Measurements from ENCODE around the gene PCGF5. TPM values are rescaled to one million over a fixed set of nuclear protein-coding genes. Genes with fewer than 3 reads are reported as not detected.
A peak's percentile ranks its signal among the peaks of the same experiment; 100 is the strongest.

The PCGF5 gene
- total RNA-seq, 1 experiment from 2014 or later, result 4.8 TPM

GRCh38 chr10:91200314-91201212, 19.9 kb upstream of the PCGF5 start:
- no peak for DNase-seq

GRCh38 chr10:91201213-91201996, 19.1 kb upstream of the PCGF5 start:
- no peak overlapping the region for H3K4me3 ChIP-seq (ENCODE audit: insufficient read depth, low read depth, low read length)
- no peaks in the 10 kb centered on the region for H3K36me3 ChIP-seq (replicated peaks; ENCODE audit: control insufficient read depth, insufficient read depth, low read length)
- no peaks in the 10 kb centered on the region for H3K27me3 ChIP-seq (ENCODE audit: control insufficient read depth, insufficient read depth, low read length)
- no peak for DNase-seq

More at GRCh38 chr10:91200314-91201212, 19.9 kb upstream of the PCGF5 start:
- Histone ChIP-seq H3K27me3 (ENCODE audit: control insufficient read depth, insufficient read depth, low read length) (no peaks in the 10 kb centered on the region), H3K4me3 (ENCODE audit: insufficient read depth, low read depth, low read length) (no peak overlapping the region), H3K36me3 (replicated peaks; ENCODE audit: control insufficient read depth, insufficient read depth, low read length) (no peaks in the 10 kb centered on the region)

GRCh38 chr10:91206427-91206826, 14.0 kb upstream of the PCGF5 start:
- H3K36me3 ChIP-seq (replicated peaks; ENCODE audit: control insufficient read depth, insufficient read depth, low read length), result no peaks in the 10 kb centered on the region
- no peak overlapping the region for H3K4me3 ChIP-seq (ENCODE audit: insufficient read depth, low read depth, low read length)
- DNase-seq, result peak; percentile 8
- no peaks in the 10 kb centered on the region for H3K27me3 ChIP-seq (ENCODE audit: control insufficient read depth, insufficient read depth, low read length)

- no peak overlapping the region for H3K4me3 ChIP-seq (ENCODE audit: insufficient read depth, low read depth, low read length)
- H3K36me3 ChIP-seq (replicated peaks; ENCODE audit: control insufficient read depth, insufficient read depth, low read length), result no peaks in the 10 kb centered on the region
- no peaks in the 10 kb centered on the region for H3K27me3 ChIP-seq (ENCODE audit: control insufficient read depth, insufficient read depth, low read length)
- DNase-seq, result no peak
These were observed 13.5 kb upstream of the PCGF5 start for GRCh38 chr10:91206837-91207474.

- H3K27me3 ChIP-seq (ENCODE audit: control insufficient read depth, insufficient read depth, low read length), result no peaks in the 10 kb centered on the region
- no peak overlapping the region for H3K4me3 ChIP-seq (ENCODE audit: insufficient read depth, low read depth, low read length)
- H3K36me3 ChIP-seq (replicated peaks; ENCODE audit: control insufficient read depth, insufficient read depth, low read length), result no peaks in the 10 kb centered on the region
- DNase-seq, result no peak
These were observed 11.8 kb upstream of the PCGF5 start for GRCh38 chr10:91208642-91209041.

GRCh38 chr10:91210014-91210413, 10.4 kb upstream of the PCGF5 start:
- Histone ChIP-seq H3K4me3 (ENCODE audit: insufficient read depth, low read depth, low read length) (no peak overlapping the region), H3K27me3 (ENCODE audit: control insufficient read depth, insufficient read depth, low read length) (no peaks in the 10 kb centered on the region), H3K36me3 (replicated peaks; ENCODE audit: control insufficient read depth, insufficient read depth, low read length) (no peaks in the 10 kb centered on the region)
- DNase-seq, result no peak

GRCh38 chr10:91210435-91210834, 10.0 kb upstream of the PCGF5 start:
- Histone ChIP-seq H3K4me3 (ENCODE audit: insufficient read depth, low read depth, low read length) (no peak overlapping the region), H3K27me3 (ENCODE audit: control insufficient read depth, insufficient read depth, low read length) (no peaks in the 10 kb centered on the region), H3K36me3 (replicated peaks; ENCODE audit: control insufficient read depth, insufficient read depth, low read length) (no peaks in the 10 kb centered on the region)
- DNase-seq, result no peak

- Histone ChIP-seq H3K4me3 (ENCODE audit: insufficient read depth, low read depth, low read length) (no peak overlapping the region), H3K27me3 (ENCODE audit: control insufficient read depth, insufficient read depth, low read length) (no peaks in the 10 kb centered on the region), H3K36me3 (replicated peaks; ENCODE audit: control insufficient read depth, insufficient read depth, low read length) (no peaks in the 10 kb centered on the region)
- DNase-seq, result no peak
These were observed 8.8 kb upstream of the PCGF5 start for GRCh38 chr10:91211675-91212074.

GRCh38 chr10:91214911-91215310, 5.6 kb upstream of the PCGF5 start:
- peaks cover 15% of the 10 kb centered on the region for H3K27me3 ChIP-seq (ENCODE audit: control insufficient read depth, insufficient read depth, low read length)
- no peaks in the 10 kb centered on the region for H3K36me3 ChIP-seq (replicated peaks; ENCODE audit: control insufficient read depth, insufficient read depth, low read length)
- DNase-seq, result no peak
- H3K4me3 ChIP-seq (ENCODE audit: insufficient read depth, low read depth, low read length), result no peak overlapping the region

GRCh38 chr10:91215384-91215783, 5.1 kb upstream of the PCGF5 start:
- Histone ChIP-seq H3K4me3 (ENCODE audit: insufficient read depth, low read depth, low read length) (no peak overlapping the region), H3K27me3 (ENCODE audit: control insufficient read depth, insufficient read depth, low read length) (peaks cover 18% of the 10 kb centered on the region), H3K36me3 (replicated peaks; ENCODE audit: control insufficient read depth, insufficient read depth, low read length) (no peaks in the 10 kb centered on the region)
- DNase-seq, result no peak

- DNase-seq, result no peak
- Histone ChIP-seq H3K4me3 (ENCODE audit: insufficient read depth, low read depth, low read length) (peak overlapping the region; percentile 3; the same call in 1 of the 2 replicates), H3K36me3 (replicated peaks; ENCODE audit: control insufficient read depth, insufficient read depth, low read length) (no peaks in the 10 kb centered on the region), H3K27me3 (ENCODE audit: control insufficient read depth, insufficient read depth, low read length) (peaks cover 41% of the 10 kb centered on the region)
These were observed 881 bp upstream of the PCGF5 start for GRCh38 chr10:91219371-91220193.

- Histone ChIP-seq H3K27me3 (ENCODE audit: control insufficient read depth, insufficient read depth, low read length) (peaks cover 41% of the 10 kb centered on the region), H3K4me3 (ENCODE audit: insufficient read depth, low read depth, low read length) (peak overlapping the region; percentile 77), H3K36me3 (replicated peaks; ENCODE audit: control insufficient read depth, insufficient read depth, low read length) (no peaks in the 10 kb centered on the region)
- peak; percentile 69 for DNase-seq
These were observed 652 bp downstream of the PCGF5 start for GRCh38 chr10:91220954-91221675.

- peaks cover 18% of the 10 kb centered on the region for H3K27me3 ChIP-seq (ENCODE audit: control insufficient read depth, insufficient read depth, low read length)
- H3K36me3 ChIP-seq (replicated peaks; ENCODE audit: control insufficient read depth, insufficient read depth, low read length), result no peaks in the 10 kb centered on the region
- H3K4me3 ChIP-seq (ENCODE audit: insufficient read depth, low read depth, low read length), result no peak overlapping the region
- DNase-seq, result no peak
These were observed 5.6 kb downstream of the PCGF5 start for GRCh38 chr10:91226093-91226492.
